ENCODE data around the gene IRF8.

The IRF8 gene

DNA sequence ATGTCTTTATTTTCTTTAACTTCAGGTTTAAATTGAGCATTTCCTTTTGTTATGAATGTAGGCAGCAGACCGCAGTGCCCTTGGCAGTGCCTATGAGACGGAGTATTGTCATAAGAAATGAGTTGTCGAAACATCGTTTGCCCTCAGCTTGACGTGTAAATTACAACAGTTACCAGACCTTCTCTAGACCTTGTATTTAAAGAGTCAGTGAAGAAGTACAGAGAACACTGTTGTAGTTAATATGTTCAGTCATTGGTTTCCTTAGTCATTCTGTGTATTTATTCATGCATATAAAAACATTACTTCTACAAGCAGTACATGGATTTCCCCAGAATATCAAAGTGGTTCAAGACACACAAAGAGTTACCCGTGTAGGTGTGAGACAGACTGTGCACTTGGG is 19.0 kb downstream of the IRF8 start:
- peaks cover 3% of the 10 kb centered on the region for H3K27me3 ChIP-seq (ENCODE audit: control insufficient read depth, insufficient read depth, low read length)
- H3K4me3 ChIP-seq (ENCODE audit: low read length), result no peak overlapping the region
- H3K9me3 ChIP-seq (replicated peaks; ENCODE audit: low read length), result no peaks in the 10 kb centered on the region
- H3K9ac ChIP-seq (ENCODE audit: low read depth, low read length), result no peak overlapping the region
- no peaks in the 10 kb centered on the region for H3K4me1 ChIP-seq (ENCODE audit: control insufficient read depth, insufficient read depth, low read length)
- H3K4me2 ChIP-seq (ENCODE audit: low read length), result no peak overlapping the region
- H3K36me3 ChIP-seq (ENCODE audit: insufficient read depth, low read length), result no peaks in the 10 kb centered on the region

DNA sequence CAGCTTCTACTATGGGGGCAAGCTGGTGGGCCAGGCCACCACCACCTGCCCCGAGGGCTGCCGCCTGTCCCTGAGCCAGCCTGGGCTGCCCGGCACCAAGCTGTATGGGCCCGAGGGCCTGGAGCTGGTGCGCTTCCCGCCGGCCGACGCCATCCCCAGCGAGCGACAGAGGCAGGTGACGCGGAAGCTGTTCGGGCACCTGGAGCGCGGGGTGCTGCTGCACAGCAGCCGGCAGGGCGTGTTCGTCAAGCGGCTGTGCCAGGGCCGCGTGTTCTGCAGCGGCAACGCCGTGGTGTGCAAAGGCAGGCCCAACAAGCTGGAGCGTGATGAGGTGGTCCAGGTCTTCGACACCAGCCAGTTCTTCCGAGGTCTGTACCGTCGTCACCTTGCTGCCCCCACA is 19.5 kb downstream of the IRF8 start:
- no peak overlapping the region for H3K4me2 ChIP-seq (ENCODE audit: low read length)
- no peak overlapping the region for H3K4me3 ChIP-seq (ENCODE audit: low read length)
- H3K36me3 ChIP-seq (ENCODE audit: insufficient read depth, low read length), result no peaks in the 10 kb centered on the region
- no peak overlapping the region for H3K9ac ChIP-seq (ENCODE audit: low read depth, low read length)
- no peaks in the 10 kb centered on the region for H3K9me3 ChIP-seq (replicated peaks; ENCODE audit: low read length)
- peaks cover 4% of the 10 kb centered on the region for H3K27me3 ChIP-seq (ENCODE audit: control insufficient read depth, insufficient read depth, low read length)
- no peaks in the 10 kb centered on the region for H3K4me1 ChIP-seq (ENCODE audit: control insufficient read depth, insufficient read depth, low read length)

DNA sequence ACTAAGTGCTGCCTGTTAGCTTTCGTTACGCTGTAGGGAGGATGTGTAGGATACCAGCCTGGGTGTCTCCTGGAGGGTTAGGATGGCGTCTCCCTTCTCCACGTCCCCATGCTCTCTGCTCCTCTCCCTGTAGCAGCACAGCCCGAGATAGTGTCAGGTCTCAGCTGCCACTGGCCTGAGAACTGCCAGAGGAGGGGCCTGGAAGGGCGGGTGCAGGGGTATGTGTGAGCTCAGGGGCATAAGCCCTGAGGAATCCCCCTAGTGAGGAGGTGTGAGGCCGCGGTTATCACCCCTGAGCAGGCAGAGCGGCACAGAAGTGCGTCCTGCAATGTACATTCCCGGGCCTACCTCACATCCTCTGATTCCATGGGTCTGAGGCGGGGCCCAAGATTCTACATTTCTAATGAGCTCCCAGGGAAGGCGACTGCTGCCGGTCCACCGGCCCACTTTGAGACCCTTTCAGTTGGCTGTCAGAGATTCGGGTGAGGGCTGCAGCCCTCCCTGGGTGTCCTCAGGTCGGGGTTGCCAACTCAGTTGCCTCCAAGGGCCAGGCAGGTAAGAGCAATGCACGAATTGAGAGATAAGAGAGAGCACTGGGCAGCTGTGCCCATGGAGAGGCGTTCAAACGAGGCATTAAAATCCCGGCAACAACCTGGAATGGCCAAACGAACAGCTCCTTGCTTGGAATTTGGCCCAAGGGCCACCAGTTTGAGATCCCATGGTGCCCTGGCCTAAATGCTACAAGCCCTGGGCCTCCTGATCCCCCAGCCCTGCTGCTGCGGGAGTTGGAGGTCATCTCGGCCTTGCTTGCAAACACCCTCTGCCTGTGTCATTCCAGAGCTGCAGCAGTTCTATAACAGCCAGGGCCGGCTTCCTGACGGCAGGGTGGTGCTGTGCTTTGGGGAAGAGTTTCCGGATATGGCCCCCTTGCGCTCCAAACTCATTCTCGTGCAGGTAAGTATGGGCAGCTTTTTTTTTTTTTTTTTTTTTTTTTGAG is 20.6 kb downstream of the IRF8 start:
- H3K4me3 ChIP-seq (ENCODE audit: low read length), result no peak overlapping the region
- H3K36me3 ChIP-seq (ENCODE audit: insufficient read depth, low read length), result no peaks in the 10 kb centered on the region
- H3K4me2 ChIP-seq (ENCODE audit: low read length), result no peak overlapping the region
- peaks cover 6% of the 10 kb centered on the region for H3K27me3 ChIP-seq (ENCODE audit: control insufficient read depth, insufficient read depth, low read length)
- H3K9me3 ChIP-seq (replicated peaks; ENCODE audit: low read length), result no peaks in the 10 kb centered on the region
- H3K9ac ChIP-seq (ENCODE audit: low read depth, low read length), result no peak overlapping the region
- no peaks in the 10 kb centered on the region for H3K4me1 ChIP-seq (ENCODE audit: control insufficient read depth, insufficient read depth, low read length)

DNA sequence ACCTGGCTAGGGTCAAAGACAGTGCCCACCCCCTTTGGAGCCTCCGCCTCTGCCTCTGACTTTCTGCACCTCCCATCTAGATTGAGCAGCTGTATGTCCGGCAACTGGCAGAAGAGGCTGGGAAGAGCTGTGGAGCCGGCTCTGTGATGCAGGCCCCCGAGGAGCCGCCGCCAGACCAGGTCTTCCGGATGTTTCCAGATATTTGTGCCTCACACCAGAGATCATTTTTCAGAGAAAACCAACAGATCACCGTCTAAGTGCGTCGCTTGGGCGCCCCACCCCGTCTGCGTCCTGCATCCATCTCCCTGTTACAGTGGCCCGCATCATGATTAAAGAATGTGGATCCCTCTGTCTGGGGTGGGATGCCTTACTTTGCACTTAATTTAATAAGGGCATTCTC is 22.1 kb downstream of the IRF8 start:
- no peaks in the 10 kb centered on the region for H3K9me3 ChIP-seq (replicated peaks; ENCODE audit: low read length)
- no peak overlapping the region for H3K9ac ChIP-seq (ENCODE audit: low read depth, low read length)
- H3K4me1 ChIP-seq (ENCODE audit: control insufficient read depth, insufficient read depth, low read length), result no peaks in the 10 kb centered on the region
- H3K4me3 ChIP-seq (ENCODE audit: low read length), result no peak overlapping the region
- H3K36me3 ChIP-seq (ENCODE audit: insufficient read depth, low read length), result no peaks in the 10 kb centered on the region
- no peak overlapping the region for H3K4me2 ChIP-seq (ENCODE audit: low read length)
- peaks cover 6% of the 10 kb centered on the region for H3K27me3 ChIP-seq (ENCODE audit: control insufficient read depth, insufficient read depth, low read length)

DNA sequence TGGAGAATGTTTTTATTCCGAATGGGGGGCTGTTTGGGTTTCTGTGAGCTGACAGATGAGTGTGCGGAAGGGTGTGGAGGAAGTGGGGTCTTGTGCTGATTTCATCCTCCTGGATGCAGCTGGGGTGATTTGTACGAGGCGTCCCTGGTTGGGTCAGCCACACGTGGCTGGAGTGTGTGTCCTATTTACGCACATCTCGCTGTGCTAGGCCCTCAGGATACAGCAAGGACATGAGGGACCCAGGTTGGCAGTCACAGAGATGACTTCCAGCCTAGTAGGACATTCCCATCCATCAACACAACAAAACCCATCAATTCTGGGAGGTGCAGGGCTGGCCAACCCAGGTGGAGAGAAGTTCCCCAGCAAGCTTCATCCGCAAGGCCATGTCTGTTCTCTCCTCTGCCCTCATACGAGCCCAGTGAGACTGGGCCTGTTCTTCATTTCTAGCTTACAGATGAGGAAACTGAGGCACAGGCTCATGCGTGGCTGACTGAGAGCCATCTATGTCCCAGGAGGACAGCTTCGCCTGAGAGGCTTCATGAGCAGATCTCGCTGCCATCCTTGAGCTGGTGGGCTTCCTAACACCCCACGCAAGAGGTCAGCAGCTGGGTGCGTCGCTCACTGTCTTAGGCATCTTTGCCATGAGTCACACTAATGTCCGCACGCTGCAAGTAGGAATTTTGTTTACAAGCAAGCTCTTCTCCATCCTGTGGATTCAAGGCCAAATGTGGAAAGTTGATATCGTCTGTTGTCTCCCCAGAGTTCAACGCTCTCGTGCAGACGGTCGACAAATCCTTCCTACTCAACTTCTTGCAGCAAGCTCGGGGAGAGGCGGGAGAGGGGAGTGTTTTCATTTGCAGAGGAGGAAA is 24.4 kb downstream of the IRF8 start:
- Histone ChIP-seq H3K4me1 (ENCODE audit: control insufficient read depth, insufficient read depth, low read length) (no peaks in the 10 kb centered on the region), H3K9me3 (replicated peaks; ENCODE audit: low read length) (no peaks in the 10 kb centered on the region), H3K27me3 (ENCODE audit: control insufficient read depth, insufficient read depth, low read length) (peaks cover 14% of the 10 kb centered on the region), H3K4me2 (ENCODE audit: low read length) (no peak overlapping the region), H3K9ac (ENCODE audit: low read depth, low read length) (no peak overlapping the region), H3K4me3 (ENCODE audit: low read length) (no peak overlapping the region), H3K36me3 (ENCODE audit: insufficient read depth, low read length) (no peaks in the 10 kb centered on the region)

DNA sequence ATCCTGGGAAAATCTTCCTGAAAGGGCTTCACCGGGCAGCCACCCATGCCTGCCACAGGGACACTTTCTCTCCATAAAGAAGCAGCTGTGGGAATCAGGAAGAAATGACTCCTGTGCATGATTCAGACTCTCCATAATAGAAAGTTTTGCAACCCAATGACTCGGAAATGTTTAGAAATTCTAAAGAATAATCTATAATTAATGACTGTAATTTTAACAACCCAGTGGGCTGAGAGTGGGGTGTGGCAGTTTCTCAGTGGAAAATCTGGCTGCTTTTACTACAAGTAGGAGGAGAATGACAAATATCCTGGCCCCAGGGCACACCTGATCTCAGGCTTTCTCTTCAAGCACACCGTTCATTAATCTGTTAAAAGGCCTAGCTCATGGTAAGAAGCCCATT is 25.7 kb downstream of the IRF8 start:
- Histone ChIP-seq H3K4me3 (ENCODE audit: low read length) (no peak overlapping the region), H3K36me3 (ENCODE audit: insufficient read depth, low read length) (no peaks in the 10 kb centered on the region), H3K4me2 (ENCODE audit: low read length) (no peak overlapping the region), H3K9ac (ENCODE audit: low read depth, low read length) (no peak overlapping the region), H3K4me1 (ENCODE audit: control insufficient read depth, insufficient read depth, low read length) (no peaks in the 10 kb centered on the region), H3K27me3 (ENCODE audit: control insufficient read depth, insufficient read depth, low read length) (peaks cover 19% of the 10 kb centered on the region), H3K9me3 (replicated peaks; ENCODE audit: low read length) (no peaks in the 10 kb centered on the region)

DNA sequence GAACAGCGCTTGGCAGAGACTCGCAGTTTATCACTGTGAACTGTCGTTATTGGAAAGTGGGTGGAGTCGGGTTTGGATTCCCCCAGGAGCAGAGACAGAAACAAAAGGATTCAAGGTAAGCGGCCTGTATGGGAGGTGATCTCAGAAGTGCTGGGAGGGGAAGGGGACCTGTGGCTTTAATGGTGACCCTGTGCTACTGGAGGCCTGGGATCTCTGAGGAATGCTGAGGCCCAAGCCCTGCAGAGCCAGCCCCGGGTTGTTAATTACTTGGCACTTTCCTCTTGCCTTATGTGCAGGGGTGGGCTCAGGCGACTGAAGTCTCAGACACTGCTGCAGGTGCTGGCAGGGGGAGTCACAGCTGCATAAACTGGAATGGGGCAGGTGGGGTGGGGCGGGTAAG is 27.4 kb downstream of the IRF8 start:
- no peaks in the 10 kb centered on the region for H3K4me1 ChIP-seq (ENCODE audit: control insufficient read depth, insufficient read depth, low read length)

DNA sequence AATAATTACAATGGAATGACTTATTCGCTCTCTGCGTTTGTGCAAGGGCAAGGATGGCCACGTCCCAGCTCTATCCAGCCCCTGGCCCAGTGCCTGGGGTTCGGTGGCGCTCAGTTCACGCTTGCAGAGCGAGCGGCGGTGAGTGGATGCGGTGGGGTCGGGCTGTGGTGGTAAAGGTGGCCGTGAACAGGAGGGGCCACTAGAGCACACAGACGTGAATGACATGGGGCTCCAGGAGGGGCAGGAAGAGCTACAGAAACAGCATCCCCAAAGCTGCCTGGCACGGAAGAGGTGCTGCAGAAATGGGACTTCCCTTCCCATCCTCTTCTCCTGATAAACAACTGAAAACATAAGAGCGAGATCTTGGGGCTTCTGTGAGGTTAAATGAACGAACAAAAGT is 28.4 kb downstream of the IRF8 start:
- no peaks in the 10 kb centered on the region for H3K4me1 ChIP-seq (ENCODE audit: control insufficient read depth, insufficient read depth, low read length)
- H3K4me3 ChIP-seq (ENCODE audit: low read length), result no peak overlapping the region
- H3K36me3 ChIP-seq (ENCODE audit: insufficient read depth, low read length), result no peaks in the 10 kb centered on the region
- H3K27me3 ChIP-seq (ENCODE audit: control insufficient read depth, insufficient read depth, low read length), result peaks cover 17% of the 10 kb centered on the region
- no peaks in the 10 kb centered on the region for H3K9me3 ChIP-seq (replicated peaks; ENCODE audit: low read length)
- H3K4me2 ChIP-seq (ENCODE audit: low read length), result no peak overlapping the region
- H3K9ac ChIP-seq (ENCODE audit: low read depth, low read length), result no peak overlapping the region

More for the DNA sequence above, 27.4 kb downstream of the IRF8 start:
- Histone ChIP-seq H3K4me3 (ENCODE audit: low read length) (no peak overlapping the region), H3K9ac (ENCODE audit: low read depth, low read length) (no peak overlapping the region), H3K4me2 (ENCODE audit: low read length) (no peak overlapping the region), H3K27me3 (ENCODE audit: control insufficient read depth, insufficient read depth, low read length) (peaks cover 19% of the 10 kb centered on the region), H3K9me3 (replicated peaks; ENCODE audit: low read length) (no peaks in the 10 kb centered on the region), H3K36me3 (ENCODE audit: insufficient read depth, low read length) (no peaks in the 10 kb centered on the region)

DNA sequence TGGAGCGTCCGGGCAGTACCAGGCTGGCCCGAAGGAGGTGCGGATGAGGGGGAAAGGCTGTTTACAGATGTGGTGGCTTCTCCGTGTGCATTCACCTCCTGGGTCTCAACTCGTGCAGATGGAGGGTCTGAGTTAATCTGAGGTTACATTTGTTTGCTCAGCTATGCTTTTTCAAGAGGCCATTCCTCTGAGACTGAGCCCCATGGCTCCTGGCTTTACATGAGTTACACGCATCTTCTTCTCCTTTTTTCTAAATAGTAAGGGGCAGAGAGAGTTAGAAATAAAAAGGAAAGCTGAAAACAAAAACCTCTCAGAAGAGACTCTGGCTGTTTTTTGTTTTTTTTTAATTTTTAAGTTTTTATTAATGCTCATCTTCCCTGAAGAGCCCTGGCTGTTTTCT is 29.0 kb downstream of the IRF8 start:
- no peak overlapping the region for H3K4me2 ChIP-seq (ENCODE audit: low read length)
- H3K27me3 ChIP-seq (ENCODE audit: control insufficient read depth, insufficient read depth, low read length), result peaks cover 17% of the 10 kb centered on the region
- H3K9ac ChIP-seq (ENCODE audit: low read depth, low read length), result no peak overlapping the region
- H3K4me3 ChIP-seq (ENCODE audit: low read length), result no peak overlapping the region
- H3K36me3 ChIP-seq (ENCODE audit: insufficient read depth, low read length), result no peaks in the 10 kb centered on the region
- H3K4me1 ChIP-seq (ENCODE audit: control insufficient read depth, insufficient read depth, low read length), result no peaks in the 10 kb centered on the region
- H3K9me3 ChIP-seq (replicated peaks; ENCODE audit: low read length), result no peaks in the 10 kb centered on the region

DNA sequence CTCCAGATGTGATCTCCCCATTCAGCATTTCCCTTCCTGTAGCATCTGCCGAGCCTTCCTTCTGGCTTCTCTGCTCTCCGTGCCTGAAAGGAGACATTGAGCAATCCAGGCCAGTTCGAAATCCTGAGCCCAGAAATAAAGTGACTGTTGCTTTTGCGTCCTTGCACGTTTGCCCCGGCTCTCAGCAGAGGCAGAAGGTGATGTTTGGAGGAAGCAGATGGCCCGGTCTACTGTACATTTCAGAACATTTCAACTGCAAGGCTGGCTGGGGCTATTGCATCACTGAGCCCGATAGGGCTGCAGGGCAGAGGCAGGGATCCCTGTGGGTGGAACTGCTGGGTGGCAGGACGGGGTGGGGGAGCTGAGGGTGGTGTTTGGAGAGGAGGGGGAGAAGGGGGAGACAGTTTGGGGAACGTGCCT is 29.4 kb downstream of the IRF8 start:
- H3K9ac ChIP-seq (ENCODE audit: low read depth, low read length), result no peak overlapping the region
- no peaks in the 10 kb centered on the region for H3K36me3 ChIP-seq (ENCODE audit: insufficient read depth, low read length)
- no peak overlapping the region for H3K4me2 ChIP-seq (ENCODE audit: low read length)
- no peak overlapping the region for H3K4me3 ChIP-seq (ENCODE audit: low read length)
- peaks cover 15% of the 10 kb centered on the region for H3K27me3 ChIP-seq (ENCODE audit: control insufficient read depth, insufficient read depth, low read length)
- no peaks in the 10 kb centered on the region for H3K9me3 ChIP-seq (replicated peaks; ENCODE audit: low read length)
- no peaks in the 10 kb centered on the region for H3K4me1 ChIP-seq (ENCODE audit: control insufficient read depth, insufficient read depth, low read length)

DNA sequence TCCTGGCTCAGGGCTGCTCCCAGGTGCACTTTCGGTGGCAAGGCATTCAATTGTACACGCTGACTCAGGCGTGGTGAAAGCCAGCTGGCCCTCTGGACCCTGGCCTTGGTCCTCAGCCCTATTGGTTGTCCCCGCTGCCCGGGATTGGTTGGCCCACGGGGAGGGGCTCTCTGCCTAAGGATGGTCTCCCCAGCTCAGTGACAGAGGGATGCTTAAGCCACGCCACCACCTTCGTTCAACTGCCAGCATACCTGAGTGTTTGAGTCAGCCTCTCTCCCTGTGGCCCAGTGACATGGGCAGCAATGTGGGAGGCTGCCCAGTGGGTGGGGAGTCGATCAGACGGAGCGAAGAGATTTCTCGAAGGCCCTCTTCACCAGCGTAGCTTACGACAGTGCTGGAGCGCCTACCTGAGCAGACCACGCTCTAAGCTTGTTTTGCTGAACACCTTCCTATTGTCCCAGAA is 30.3 kb downstream of the IRF8 start:
- Histone ChIP-seq H3K4me1 (ENCODE audit: control insufficient read depth, insufficient read depth, low read length) (no peaks in the 10 kb centered on the region), H3K36me3 (ENCODE audit: insufficient read depth, low read length) (no peaks in the 10 kb centered on the region)

More for the DNA sequence above, 30.3 kb downstream of the IRF8 start:
- Histone ChIP-seq H3K4me3 (ENCODE audit: low read length) (no peak overlapping the region), H3K9me3 (replicated peaks; ENCODE audit: low read length) (no peaks in the 10 kb centered on the region), H3K4me2 (ENCODE audit: low read length) (no peak overlapping the region), H3K9ac (ENCODE audit: low read depth, low read length) (no peak overlapping the region), H3K27me3 (ENCODE audit: control insufficient read depth, insufficient read depth, low read length) (peaks cover 14% of the 10 kb centered on the region)

Measured in skeletal muscle satellite cell (primary cell).